Naive thymus-derived CD8-positive, alpha-beta T cell (primary cell): ENCODE measurements around the gene INMT. TPM values are rescaled to one million over a fixed set of nuclear protein-coding genes. Genes with fewer than 3 reads are reported as not detected.
A peak's percentile ranks its signal among the peaks of the same experiment; 100 is the strongest.

Experiments used
- ATAC-seq, 2 donors: fragments of 150-1000 bp; cut with Tn5 transposase in 1 of 2; sonication (Bioruptor Pico), chemical (Tn5 transposase) in 1 of 2; 1 replicate in 1 of 2; 2 replicates in 1 of 2; pipeline ENCODE4 v1.10.0; 2021; ENCODE audit warnings: mild to moderate bottlenecking in 2 of 2, moderate library complexity in 2 of 2
- POLR2A ChIA-PET: fragments of 350-600 bp; sonication (Branson Sonifier 250); formaldehyde crosslinking; loops from one replicate; lab custom pipeline; 2021; ENCODE audit warnings: antibody characterized with exemption; lab: Charles Lee
- DNase-seq, 10 donors: peaks; one replicate each; pipeline versions ENCODE4 v3.0.0 to v3.0.0-alpha.2; 2020 to 2022
- H3K27ac Mint-ChIP-seq, 10 donors: one replicate each; pipeline ENCODE4 v1.8.0; 2020 to 2022; ENCODE audit warnings: mild to moderate bottlenecking in 10 of 10, mixed read lengths in 10 of 10, moderate library complexity in 4 of 10, inconsistent platforms in 1 of 10
- H3K27me3 Mint-ChIP-seq, 5 donors: one replicate each; pipeline ENCODE4 v1.8.0; 2021 to 2022; ENCODE audit warnings: mixed read lengths in 5 of 5
- H3K36me3 Mint-ChIP-seq, 3 donors: one replicate each; pipeline ENCODE4 v1.8.0; 2020 to 2022; ENCODE audit warnings: mixed read lengths in 3 of 3, mild to moderate bottlenecking in 2 of 3, inconsistent platforms in 1 of 3
- H3K4me1 Mint-ChIP-seq, 4 donors: one replicate each; pipeline ENCODE4 v1.8.0; 2021 to 2022; ENCODE audit warnings: mixed read lengths in 4 of 4
- H3K4me3 Mint-ChIP-seq, 10 donors: one replicate each; pipeline ENCODE4 v1.8.0; 2020 to 2022; ENCODE audit warnings: mild to moderate bottlenecking in 10 of 10, mixed read lengths in 10 of 10, moderate library complexity in 6 of 10, inconsistent platforms in 1 of 10
- H3K9me3 Mint-ChIP-seq, 9 donors: one replicate each; pipeline ENCODE4 v1.8.0; 2020 to 2022; ENCODE audit warnings: mixed read lengths in 9 of 9, mild to moderate bottlenecking in 3 of 9, inconsistent platforms in 1 of 9, moderate library complexity in 1 of 9
- polyA plus RNA-seq, 3 donors: library from polyadenylated mRNA; unstranded; fragments of 300-500 nt; fragmentation: Illumina TruSeq; gene quantifications; one replicate each; pipeline ENCODE4 v1.2.3, GENCODE V29; 2021
- total RNA-seq, 8 experiments: library from RNA in 2 of 8; stranded (reverse) in 2 of 8; gene quantifications; one replicate each; pipeline ENCODE4 v1.2.3 and lab custom pipeline; 2021 to 2026

INMT gene
- total and polyA plus RNA-seq, 5 experiments from 2014 or later, result 0.52 to 0.77 TPM; not detected in 3

GRCh38 chr7:30740417-30741181 is 11.3 kb upstream of the INMT start:
- ATAC-seq (peak; percentile 46 to 77), DNase-seq (peak; percentile 56 to 85 (median 74))
- Mint-ChIP-seq H3K36me3 (no peaks in the 10 kb centered on the region), H3K27ac (peak overlapping the region; percentile 35 to 92 (median 66)), H3K4me3 (peak overlapping the region in 2 of 10 donors; percentile 38 to 44), H3K9me3 (no peaks in the 10 kb centered on the region), H3K27me3 (peaks cover 0 to 2% (median 0%) of the 10 kb centered on the region in 5 donors), H3K4me1 (peaks cover 18 to 43% (median 37%) of the 10 kb centered on the region in 4 donors)
- POLR2A ChIA-PET, result interaction anchor here (0.5 to 9.6 kb wide), 6 partner anchors 11 to 1574 kb away, joined by 3 to 199 read pairs (median 3); partner anchors contain the start of gene INMT

GRCh38 chr7:30741289-30741688 is 10.6 kb upstream of the INMT start:
- DNase-seq (no peak), ATAC-seq (no peak)
- peaks cover 0 to 2% (median 0%) of the 10 kb centered on the region in 5 donors for H3K27me3 Mint-ChIP-seq
- no peaks in the 10 kb centered on the region for H3K9me3 Mint-ChIP-seq
- H3K27ac Mint-ChIP-seq, result peak overlapping the region in 1 of 10 donors; percentile 51
- no peaks in the 10 kb centered on the region for H3K36me3 Mint-ChIP-seq
- H3K4me3 Mint-ChIP-seq, result no peak overlapping the region
- H3K4me1 Mint-ChIP-seq, result peaks cover 18 to 43% (median 37%) of the 10 kb centered on the region in 4 donors
- POLR2A ChIA-PET, result interaction anchor here (9.6 kb wide), 1 partner anchor 14 kb away, joined by 199 read pairs; no protein-coding TSS in a partner anchor

- peaks cover 8 to 25% (median 20%) of the 10 kb centered on the region in 4 donors for H3K4me1 Mint-ChIP-seq
- ATAC-seq (no peak), DNase-seq (no peak)
- POLR2A ChIA-PET, result no interaction called here
- H3K27me3 Mint-ChIP-seq, result peaks cover 0 to 2% (median 0%) of the 10 kb centered on the region in 5 donors
- H3K27ac Mint-ChIP-seq, result peak overlapping the region in 3 of 10 donors; percentile 33 to 79 (median 73)
- no peaks in the 10 kb centered on the region for H3K9me3 Mint-ChIP-seq
- no peak overlapping the region for H3K4me3 Mint-ChIP-seq
- no peaks in the 10 kb centered on the region for H3K36me3 Mint-ChIP-seq
Measured at GRCh38 chr7:30743371-30744074, 8.4 kb upstream of the INMT start.

- Mint-ChIP-seq H3K4me1 (peaks cover 5 to 20% (median 15%) of the 10 kb centered on the region in 4 donors), H3K27me3 (peaks cover 0 to 2% (median 0%) of the 10 kb centered on the region in 5 donors), H3K36me3 (no peaks in the 10 kb centered on the region), H3K9me3 (no peaks in the 10 kb centered on the region), H3K27ac (peak overlapping the region in 3 of 10 donors; percentile 33 to 73 (median 38)), H3K4me3 (peak overlapping the region in 1 of 10 donors; percentile 6)
- no peak for DNase-seq
- POLR2A ChIA-PET, result no interaction called here
- no peak for ATAC-seq
Measured at GRCh38 chr7:30744075-30744417, 7.9 kb upstream of the INMT start.

- H3K4me3 Mint-ChIP-seq, result no peak overlapping the region
- no peak for DNase-seq
- peaks cover 0 to 1% (median 0%) of the 10 kb centered on the region in 3 donors for H3K36me3 Mint-ChIP-seq
- H3K27ac Mint-ChIP-seq, result peak overlapping the region in 1 of 10 donors; percentile 36
- peaks cover 5 to 10% (median 6%) of the 10 kb centered on the region in 4 donors for H3K4me1 Mint-ChIP-seq
- H3K27me3 Mint-ChIP-seq, result peaks cover 0 to 2% (median 0%) of the 10 kb centered on the region in 5 donors
- H3K9me3 Mint-ChIP-seq, result peaks cover 0 to 3% (median 0%) of the 10 kb centered on the region in 9 donors
- no peak for ATAC-seq
- POLR2A ChIA-PET, result no interaction called here
Measured at GRCh38 chr7:30745261-30745941, 6.5 kb upstream of the INMT start.

- no peaks in the 10 kb centered on the region for H3K4me1 Mint-ChIP-seq
- H3K27me3 Mint-ChIP-seq, result peaks cover 0 to 5% (median 2%) of the 10 kb centered on the region in 5 donors
- H3K9me3 Mint-ChIP-seq, result peaks cover 0 to 4% (median 0%) of the 10 kb centered on the region in 9 donors
- POLR2A ChIA-PET, result no interaction called here
- DNase-seq (no peak), ATAC-seq (no peak)
- H3K36me3 Mint-ChIP-seq, result peaks cover 0 to 6% (median 0%) of the 10 kb centered on the region in 3 donors
- H3K4me3 Mint-ChIP-seq, result no peak overlapping the region
- no peak overlapping the region for H3K27ac Mint-ChIP-seq
Measured at GRCh38 chr7:30750010-30750409, 1.9 kb upstream of the INMT start.

- H3K27me3 Mint-ChIP-seq, result peaks cover 0 to 5% (median 0%) of the 10 kb centered on the region in 5 donors
- DNase-seq (no peak), ATAC-seq (no peak)
- peaks cover 0 to 4% (median 0%) of the 10 kb centered on the region in 9 donors for H3K9me3 Mint-ChIP-seq
- no peaks in the 10 kb centered on the region for H3K4me1 Mint-ChIP-seq
- no peak overlapping the region for H3K4me3 Mint-ChIP-seq
- POLR2A ChIA-PET, result interaction anchor here (1.1 kb wide), 1 partner anchor 11 kb away, joined by 3 read pairs; no protein-coding TSS in a partner anchor
- H3K36me3 Mint-ChIP-seq, result peaks cover 0 to 6% (median 0%) of the 10 kb centered on the region in 3 donors
- no peak overlapping the region for H3K27ac Mint-ChIP-seq
Measured at GRCh38 chr7:30750683-30751650, 968 bp upstream of the INMT start.

- Mint-ChIP-seq H3K27ac (no peak overlapping the region), H3K36me3 (peaks cover 0 to 6% (median 0%) of the 10 kb centered on the region in 3 donors), H3K4me3 (no peak overlapping the region), H3K9me3 (peaks cover 0 to 4% (median 0%) of the 10 kb centered on the region in 9 donors), H3K4me1 (no peaks in the 10 kb centered on the region), H3K27me3 (peaks cover 0 to 5% (median 0%) of the 10 kb centered on the region in 5 donors)
- DNase-seq (no peak), ATAC-seq (no peak)
- POLR2A ChIA-PET, result interaction anchor here (1.1 kb wide), 1 partner anchor 13 kb away, joined by 3 read pairs; no protein-coding TSS in a partner anchor
Measured at GRCh38 chr7:30752484-30752883, 549 bp downstream of the INMT start.

- Mint-ChIP-seq H3K36me3 (peaks cover 0 to 6% (median 0%) of the 10 kb centered on the region in 3 donors), H3K27me3 (peaks cover 0 to 5% (median 3%) of the 10 kb centered on the region in 5 donors), H3K9me3 (peaks cover 0 to 4% (median 0%) of the 10 kb centered on the region in 9 donors), H3K27ac (no peak overlapping the region), H3K4me1 (no peaks in the 10 kb centered on the region), H3K4me3 (no peak overlapping the region)
- DNase-seq, result no peak
- no peak for ATAC-seq
- POLR2A ChIA-PET, result no interaction called here
Measured at GRCh38 chr7:30752979-30753378, 1.0 kb downstream of the INMT start.

GRCh38 chr7:30754315-30754877 is 2.5 kb downstream of the INMT start:
- no peaks in the 10 kb centered on the region for H3K4me1 Mint-ChIP-seq
- DNase-seq (no peak), ATAC-seq (no peak)
- H3K4me3 Mint-ChIP-seq, result no peak overlapping the region
- POLR2A ChIA-PET, result no interaction called here
- peaks cover 0 to 6% (median 0%) of the 10 kb centered on the region in 3 donors for H3K36me3 Mint-ChIP-seq
- peaks cover 0 to 4% (median 0%) of the 10 kb centered on the region in 9 donors for H3K9me3 Mint-ChIP-seq
- no peak overlapping the region for H3K27ac Mint-ChIP-seq
- H3K27me3 Mint-ChIP-seq, result peaks cover 4 to 6% (median 6%) of the 10 kb centered on the region in 5 donors
